GM23248 (cell line): Measurements from ENCODE around the gene GABRR3. TPM values are rescaled to one million over a fixed set of nuclear protein-coding genes. Genes with fewer than 3 reads are reported as not detected.

Source experiments
- DNase-seq: peaks from one replicate; pipeline ENCODE4 v3.0.0-alpha.2; 2015
- H2AFZ ChIP-seq: fragments of 200-600 bp; sonication (generic); 2 replicates; pipeline ENCODE4 v1.6.1; 2016; ENCODE audit warnings: antibody characterized with exemption
- H3F3A ChIP-seq: fragments of 200-600 bp; sonication (generic); 2 replicates; pipeline ENCODE4 v1.6.1; 2016; ENCODE audit warnings: mild to moderate bottlenecking, antibody characterized with exemption, mixed run types; ENCODE audit not compliant: insufficient read depth
- H3K27ac ChIP-seq: fragments of 200-600 bp; sonication (generic); 2 replicates; pipeline ENCODE4 v1.5.1; 2016; ENCODE audit warnings: mild to moderate bottlenecking
- H3K27me3 ChIP-seq: fragments of 200-600 bp; sonication (generic); replicated peaks from 2 replicates; pipeline ENCODE4 v1.6.1; 2016; ENCODE audit warnings: mild to moderate bottlenecking; ENCODE audit not compliant: insufficient read depth
- H3K36me3 ChIP-seq: fragments of 200-600 bp; sonication (generic); 2 replicates; pipeline ENCODE4 v1.6.1; 2016; ENCODE audit warnings: low read depth, mild to moderate bottlenecking
- H3K4me1 ChIP-seq: fragments of 200-600 bp; sonication (generic); 2 replicates; pipeline ENCODE4 v1.6.1; 2016; ENCODE audit warnings: mild to moderate bottlenecking; ENCODE audit not compliant: insufficient read depth
- H3K4me2 ChIP-seq: fragments of 200-600 bp; sonication (generic); one replicate; pipeline ENCODE4 v1.6.1; 2016; ENCODE audit warnings: mild to moderate bottlenecking; ENCODE audit not compliant: unreplicated experiment
- H3K4me3 ChIP-seq: fragments of 200-600 bp; sonication (generic); 2 replicates; pipeline ENCODE4 v1.5.1; 2016; ENCODE audit warnings: mild to moderate bottlenecking
- H3K79me2 ChIP-seq: fragments of 200-600 bp; sonication (generic); 2 replicates; pipeline ENCODE4 v1.6.1; 2016; ENCODE audit warnings: mild to moderate bottlenecking; ENCODE audit not compliant: insufficient read depth
- H3K9ac ChIP-seq: fragments of 200-600 bp; sonication (generic); 2 replicates; pipeline ENCODE4 v1.6.1; 2016; ENCODE audit warnings: mild to moderate bottlenecking
- H3K9me2 ChIP-seq: fragments of 200-600 bp; sonication (generic); 2 replicates; pipeline ENCODE4 v1.6.1; 2016; ENCODE audit warnings: mixed run types, mild to moderate bottlenecking, moderate library complexity; ENCODE audit not compliant: insufficient read depth
- H3K9me3 ChIP-seq: fragments of 200-600 bp; sonication (generic); one replicate; pipeline ENCODE4 v1.6.1; 2017; ENCODE audit warnings: low read depth
- H4K20me1 ChIP-seq: fragments of 200-600 bp; sonication (generic); 2 replicates; pipeline ENCODE4 v1.6.0; 2016; ENCODE audit not compliant: insufficient read depth
- EZH2 ChIP-seq: fragments of 200-600 bp; sonication (generic); IDR thresholded peaks from 2 replicates; pipeline ENCODE4 v1.6.1; 2018; ENCODE audit warnings: antibody characterized with exemption, mild to moderate bottlenecking; ENCODE audit not compliant: insufficient read depth, poor library complexity, severe bottlenecking
- EZH2phosphoT487 ChIP-seq: fragments of 200-600 bp; sonication (generic); IDR thresholded peaks from 2 replicates; pipeline ENCODE4 v1.6.1; 2018; ENCODE audit warnings: antibody characterized with exemption, moderate library complexity, mild to moderate bottlenecking, low read depth; ENCODE audit not compliant: insufficient read depth
- WGBS, 2 experiments: methylation state at CpG; one replicate each; pipeline ENCODE4 v1.1.6; 2015 to 2017; ENCODE audit warnings: low lambda C conversion rate in 2 of 2, low coverage in 1 of 2; ENCODE audit errors: missing lambda C conversion rate in 2 of 2; 5-methylcytosine and 5-hydroxymethylcytosine counted together
- in situ Hi-C: fragments of 300-500 bp; cut with MboI; formaldehyde crosslinking; loops from 2 replicates; pipeline ENCODE4 v1.15.0; 2020
- polyA plus RNA-seq: library from polyadenylated mRNA; unstranded; fragments of >200 nt; fragmentation: Nextera tagmentation; extraction: Ambion mirVana; gene quantifications from 2 replicates; pipeline ENCODE4 v1.2.1, GENCODE V29; 2016
- total RNA-seq: library from RNA; depleted of rRNA; stranded (reverse); fragments of >200 nt; shearing (Covaris generic); gene quantifications from 2 replicates; pipeline ENCODE4 v1.2.3, GENCODE V29; 2014

Gene GABRR3
- total and polyA plus RNA-seq, 2 experiments from 2014 or later = not detected

- TF ChIP-seq EZH2 (no peak), EZH2phosphoT487 (no peak)
- no peaks in the 10 kb centered on the region for H3K9me2 ChIP-seq
- no peak overlapping the region for H3K4me3 ChIP-seq
- H2AFZ ChIP-seq = no peak overlapping the region
- H3K9ac ChIP-seq = no peak overlapping the region
- H3K9me3 ChIP-seq = no peaks in the 10 kb centered on the region
- no peaks in the 10 kb centered on the region for H3F3A ChIP-seq
- in situ Hi-C loops = no loop called here
- WGBS, 2 experiments = 63 to 71% methylated on average over 5 of the region's 5 CpGs
- H4K20me1 ChIP-seq = no peaks in the 10 kb centered on the region
- DNase-seq = no peak
- H3K27me3 ChIP-seq = no peaks in the 10 kb centered on the region; the same call in 1 of the 2 replicates
- no peaks in the 10 kb centered on the region for H3K36me3 ChIP-seq
- no peak overlapping the region for H3K4me2 ChIP-seq
- H3K79me2 ChIP-seq = no peaks in the 10 kb centered on the region
- H3K4me1 ChIP-seq = no peaks in the 10 kb centered on the region
- H3K27ac ChIP-seq = no peak overlapping the region
Observed at GRCh38 chr3:97991293-97991682, 43.8 kb downstream of the GABRR3 start.

GRCh38 chr3:97990624-97991292, 44.4 kb downstream of the GABRR3 start:
- 47 to 52% methylated on average over 2 of the region's 2 CpGs for WGBS, 2 experiments
- H3F3A ChIP-seq = no peaks in the 10 kb centered on the region
- no peak overlapping the region for H3K27ac ChIP-seq
- TF ChIP-seq EZH2phosphoT487 = no peak
- no peak for TF ChIP-seq EZH2
- in situ Hi-C loops = no loop called here
- H3K4me3 ChIP-seq = no peak overlapping the region
- H3K4me2 ChIP-seq = no peak overlapping the region
- no peak for DNase-seq
- no peaks in the 10 kb centered on the region for H4K20me1 ChIP-seq
- no peaks in the 10 kb centered on the region for H3K9me3 ChIP-seq
- no peak overlapping the region for H3K9ac ChIP-seq
- H2AFZ ChIP-seq = no peak overlapping the region
- no peaks in the 10 kb centered on the region for H3K9me2 ChIP-seq
- H3K27me3 ChIP-seq = no peaks in the 10 kb centered on the region; the same call in 1 of the 2 replicates
- no peaks in the 10 kb centered on the region for H3K79me2 ChIP-seq
- H3K4me1 ChIP-seq = no peaks in the 10 kb centered on the region
- H3K36me3 ChIP-seq = no peaks in the 10 kb centered on the region

GRCh38 chr3:97988784-97989568, 46.1 kb downstream of the GABRR3 start:
- no peak overlapping the region for H3K4me3 ChIP-seq
- H3K27me3 ChIP-seq = no peaks in the 10 kb centered on the region; the same call in 1 of the 2 replicates
- no peaks in the 10 kb centered on the region for H3K9me2 ChIP-seq
- 85 to 89% methylated on average over 3 of the region's 3 CpGs for WGBS, 2 experiments
- H3K9me3 ChIP-seq = no peaks in the 10 kb centered on the region
- in situ Hi-C loops = no loop called here
- no peak overlapping the region for H3K27ac ChIP-seq
- no peak overlapping the region for H2AFZ ChIP-seq
- H3K79me2 ChIP-seq = no peaks in the 10 kb centered on the region
- no peaks in the 10 kb centered on the region for H3K36me3 ChIP-seq
- no peaks in the 10 kb centered on the region for H4K20me1 ChIP-seq
- no peaks in the 10 kb centered on the region for H3F3A ChIP-seq
- no peak overlapping the region for H3K9ac ChIP-seq
- TF ChIP-seq EZH2phosphoT487 = no peak
- TF ChIP-seq EZH2 = no peak
- no peak overlapping the region for H3K4me2 ChIP-seq
- no peak for DNase-seq
- no peaks in the 10 kb centered on the region for H3K4me1 ChIP-seq

- in situ Hi-C loops = no loop called here
- Histone ChIP-seq H3K36me3 (no peaks in the 10 kb centered on the region), H3K4me2 (no peak overlapping the region), H3K9me3 (no peaks in the 10 kb centered on the region), H4K20me1 (no peaks in the 10 kb centered on the region), H3K27ac (no peak overlapping the region), H3K9ac (no peak overlapping the region), H2AFZ (no peak overlapping the region), H3K27me3 (no peaks in the 10 kb centered on the region; the same call in 1 of the 2 replicates), H3K79me2 (no peaks in the 10 kb centered on the region), H3K9me2 (no peaks in the 10 kb centered on the region), H3K4me3 (no peak overlapping the region), H3F3A (no peaks in the 10 kb centered on the region), H3K4me1 (no peaks in the 10 kb centered on the region)
- WGBS, 2 experiments = 4 to 9% methylated on average over 2 of the region's 2 CpGs
- DNase-seq = no peak
- TF ChIP-seq EZH2phosphoT487 (no peak), EZH2 (no peak)
Observed at GRCh38 chr3:97987306-97987705, 47.8 kb downstream of the GABRR3 start.
